ENCODE results near the gene DCAF15. TPM values are rescaled to one million over a fixed set of nuclear protein-coding genes. Genes with fewer than 3 reads are reported as not detected.

DCAF15 gene
- total RNA-seq, 1 donor from 2014 or later, result 83.4 TPM

- peaks cover 64% of the 10 kb centered on the region for H3K4me1 Mint-ChIP-seq
- no peak overlapping the region for H3K27ac Mint-ChIP-seq
- TF ChIP-seq, protein P1, sequence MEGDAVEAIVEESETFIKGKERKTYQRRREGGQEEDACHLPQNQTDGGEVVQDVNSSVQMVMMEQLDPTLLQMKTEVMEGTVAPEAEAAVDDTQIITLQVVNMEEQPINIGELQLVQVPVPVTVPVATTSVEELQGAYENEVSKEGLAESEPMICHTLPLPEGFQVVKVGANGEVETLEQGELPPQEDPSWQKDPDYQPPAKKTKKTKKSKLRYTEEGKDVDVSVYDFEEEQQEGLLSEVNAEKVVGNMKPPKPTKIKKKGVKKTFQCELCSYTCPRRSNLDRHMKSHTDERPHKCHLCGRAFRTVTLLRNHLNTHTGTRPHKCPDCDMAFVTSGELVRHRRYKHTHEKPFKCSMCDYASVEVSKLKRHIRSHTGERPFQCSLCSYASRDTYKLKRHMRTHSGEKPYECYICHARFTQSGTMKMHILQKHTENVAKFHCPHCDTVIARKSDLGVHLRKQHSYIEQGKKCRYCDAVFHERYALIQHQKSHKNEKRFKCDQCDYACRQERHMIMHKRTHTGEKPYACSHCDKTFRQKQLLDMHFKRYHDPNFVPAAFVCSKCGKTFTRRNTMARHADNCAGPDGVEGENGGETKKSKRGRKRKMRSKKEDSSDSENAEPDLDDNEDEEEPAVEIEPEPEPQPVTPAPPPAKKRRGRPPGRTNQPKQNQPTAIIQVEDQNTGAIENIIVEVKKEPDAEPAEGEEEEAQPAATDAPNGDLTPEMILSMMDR (IDR thresholded peaks at IDR 0.05), result no peak
- CTCF ChIA-PET, result interaction anchor here (1.2 to 1.4 kb wide), 2 partner anchors 24 to 51 kb away, joined by 3 to 4 read pairs; partner anchors contain the start of gene IL27RA
- POLR2A ChIA-PET, result interaction anchor here (0.6 to 4.7 kb wide), 4 partner anchors 23 to 87 kb away, joined by 7 to 29 read pairs (median 8); partner anchors contain the start of genes IL27RA and RFX1
- no peaks in the 10 kb centered on the region for H3K27me3 Mint-ChIP-seq
- H3K9me3 Mint-ChIP-seq, result no peaks in the 10 kb centered on the region
- H3K4me3 Mint-ChIP-seq, result no peak overlapping the region
- DNase-seq (no peak), ATAC-seq (ENCODE audit: low read depth) (no peak)
- peaks cover 9% of the 10 kb centered on the region for H3K36me3 Mint-ChIP-seq (ENCODE audit: low read depth)
- intact Hi-C loops (cut with micrococcal nuclease), result no loop called here
Measured at GRCh38 chr19:13981021-13981420, 28.7 kb downstream of the DCAF15 start.

DNA sequence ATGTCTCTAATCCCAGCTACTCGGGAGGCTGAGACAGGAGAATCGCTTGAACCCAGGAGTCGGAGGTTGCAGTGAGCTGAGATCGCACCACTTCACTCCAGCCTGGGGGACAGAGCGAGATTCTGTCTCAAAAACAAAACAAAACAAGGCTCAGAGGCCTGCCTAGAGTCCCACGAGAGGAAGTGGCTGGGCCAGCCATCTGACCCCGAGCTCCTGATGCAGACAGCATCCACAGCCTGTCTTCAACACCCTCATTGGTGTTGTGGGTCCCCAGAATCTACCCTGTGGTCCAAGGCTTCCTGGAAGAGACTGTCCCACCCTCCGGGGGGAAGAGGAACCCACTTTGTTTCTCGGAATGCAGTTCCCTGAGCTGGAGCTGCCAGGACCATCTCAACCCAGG lies 29.2 kb downstream of the DCAF15 start:
- peaks cover 68% of the 10 kb centered on the region for H3K4me1 Mint-ChIP-seq
- H3K36me3 Mint-ChIP-seq (ENCODE audit: low read depth), result peaks cover 6% of the 10 kb centered on the region
- peak overlapping the region; percentile 35 for H3K27ac Mint-ChIP-seq
- no peak for DNase-seq
- TF ChIP-seq, protein P1 (IDR thresholded peaks at IDR 0.05), result no peak
- POLR2A ChIA-PET, result interaction anchor here (1.2 to 4.7 kb wide), 3 partner anchors 22 to 50 kb away, joined by 7 to 29 read pairs (median 7); partner anchors contain the start of genes IL27RA and RFX1
- CTCF ChIA-PET, result interaction anchor here (1.2 to 1.4 kb wide), 2 partner anchors 23 to 50 kb away, joined by 3 to 4 read pairs; partner anchors contain the start of gene IL27RA
- H3K4me3 Mint-ChIP-seq, result no peak overlapping the region
- H3K9me3 Mint-ChIP-seq, result no peaks in the 10 kb centered on the region
- intact Hi-C loops (cut with micrococcal nuclease), result no loop called here
- ATAC-seq (ENCODE audit: low read depth), result no peak
- H3K27me3 Mint-ChIP-seq, result no peaks in the 10 kb centered on the region

- TF ChIP-seq, protein P1 (IDR thresholded peaks at IDR 0.05), result no peak
- intact Hi-C loops (cut with micrococcal nuclease), result no loop called here
- CTCF ChIA-PET, result interaction anchor here (1.2 to 1.4 kb wide), 2 partner anchors 23 to 50 kb away, joined by 3 to 4 read pairs; partner anchors contain the start of gene IL27RA
- Mint-ChIP-seq H3K27me3 (no peaks in the 10 kb centered on the region), H3K36me3 (ENCODE audit: low read depth) (peaks cover 5% of the 10 kb centered on the region), H3K9me3 (no peaks in the 10 kb centered on the region), H3K27ac (peak overlapping the region; percentile 35), H3K4me3 (no peak overlapping the region), H3K4me1 (peaks cover 74% of the 10 kb centered on the region)
- POLR2A ChIA-PET, result interaction anchor here (1.2 to 4.7 kb wide), 4 partner anchors 22 to 50 kb away, joined by 3 to 29 read pairs (median 7); partner anchors contain the start of genes DCAF15, IL27RA and RFX1
- DNase-seq, result no peak
- ATAC-seq (ENCODE audit: low read depth), result no peak
Measured at GRCh38 chr19:13981988-13982501, 29.7 kb downstream of the DCAF15 start.

DNA sequence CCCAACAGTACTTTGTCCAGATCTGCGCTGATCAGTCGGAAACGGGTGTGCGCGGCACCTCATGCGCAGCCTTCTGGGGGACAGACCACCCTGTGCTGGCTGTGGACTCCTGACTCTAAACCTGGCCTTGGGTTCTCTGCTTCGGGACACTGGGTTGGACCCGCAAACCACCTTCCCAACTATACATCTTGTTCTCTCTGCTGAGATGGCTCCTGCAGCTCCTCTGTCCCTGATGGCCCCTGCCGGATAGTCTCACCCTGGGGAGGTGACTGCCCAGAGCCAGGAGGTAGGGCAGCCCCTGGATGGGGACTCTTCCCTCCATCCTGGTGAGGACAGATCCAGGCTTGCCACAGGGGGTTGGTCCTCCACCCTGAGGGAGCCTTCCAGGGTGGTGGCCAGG lies 30.5 kb downstream of the DCAF15 start:
- no peaks in the 10 kb centered on the region for H3K9me3 Mint-ChIP-seq
- ChIA-PET CTCF (no interaction called here), POLR2A (interaction anchor here (1.3 to 1.4 kb wide), 2 partner anchors 30 to 49 kb away, joined by 3 to 9 read pairs; partner anchors contain the start of genes DCAF15 and IL27RA)
- H3K27ac Mint-ChIP-seq, result no peak overlapping the region
- no peaks in the 10 kb centered on the region for H3K27me3 Mint-ChIP-seq
- DNase-seq (no peak), ATAC-seq (ENCODE audit: low read depth) (no peak)
- H3K4me3 Mint-ChIP-seq, result no peak overlapping the region
- TF ChIP-seq, protein P1 (IDR thresholded peaks at IDR 0.05), result no peak
- H3K4me1 Mint-ChIP-seq, result peaks cover 81% of the 10 kb centered on the region
- intact Hi-C loops (cut with micrococcal nuclease), result no loop called here
- peaks cover 5% of the 10 kb centered on the region for H3K36me3 Mint-ChIP-seq (ENCODE audit: low read depth)

GRCh38 chr19:13983213-13983889 lies 31.0 kb downstream of the DCAF15 start:
- TF ChIP-seq, protein P1 (IDR thresholded peaks at IDR 0.05), result no peak
- ChIA-PET POLR2A (interaction anchor here (1.3 to 7.1 kb wide), 3 partner anchors 18 to 48 kb away, joined by 3 to 107 read pairs (median 9); partner anchors contain the start of genes DCAF15 and IL27RA), CTCF (no interaction called here)
- DNase-seq (no peak), ATAC-seq (ENCODE audit: low read depth) (no peak)
- H3K4me1 Mint-ChIP-seq, result peaks cover 83% of the 10 kb centered on the region
- H3K27ac Mint-ChIP-seq, result no peak overlapping the region
- peaks cover 5% of the 10 kb centered on the region for H3K36me3 Mint-ChIP-seq (ENCODE audit: low read depth)
- H3K27me3 Mint-ChIP-seq, result no peaks in the 10 kb centered on the region
- intact Hi-C loops (cut with micrococcal nuclease), result no loop called here
- H3K9me3 Mint-ChIP-seq, result no peaks in the 10 kb centered on the region
- no peak overlapping the region for H3K4me3 Mint-ChIP-seq

Data from activated B cell treated with CpG ODN at 0.5 μM for 24 hours (primary cell).